Osteoblast (primary cell): Measurements from ENCODE around the gene KRT75. TPM values are rescaled to one million over a fixed set of nuclear protein-coding genes. Genes with fewer than 3 reads are reported as not detected.

ENCODE experiments used
- DNase-seq: peaks from one replicate; pipeline ENCODE4 v3.0.0; 2011; ENCODE audit warnings: low spot score, mixed read lengths; ENCODE audit not compliant: insufficient read length; ENCODE audit errors: missing footprints
- H2AFZ ChIP-seq: 2 replicates; pipeline ENCODE4 v1.6.0; 2011; ENCODE audit warnings: mild to moderate bottlenecking, low read length
- H3K27ac ChIP-seq: 2 replicates; pipeline ENCODE4 v1.5.1; 2011; ENCODE audit warnings: mild to moderate bottlenecking, low read depth, low read length, moderate library complexity
- H3K27me3 ChIP-seq: 2 replicates; pipeline ENCODE4 v1.6.0; 2012; ENCODE audit warnings: mild to moderate bottlenecking, control low read depth, inconsistent platforms, low read length, moderate library complexity; ENCODE audit not compliant: insufficient read depth
- H3K36me3 ChIP-seq: 2 replicates; pipeline ENCODE4 v1.5.1; 2011; ENCODE audit warnings: mild to moderate bottlenecking, low read length, control low read depth, moderate library complexity; ENCODE audit not compliant: insufficient read depth
- H3K4me1 ChIP-seq: 2 replicates; pipeline ENCODE4 v1.5.1; 2011; ENCODE audit warnings: mild to moderate bottlenecking, low read length, control low read depth, moderate library complexity; ENCODE audit not compliant: insufficient read depth
- H3K4me2 ChIP-seq: 2 replicates; pipeline ENCODE4 v1.6.0; 2011; ENCODE audit warnings: mild to moderate bottlenecking, low read length; ENCODE audit not compliant: insufficient read depth
- H3K4me3 ChIP-seq: fragments of 200-600 bp; sonication (generic); 3 replicates; pipeline ENCODE4 v1.5.1; 2012; ENCODE audit warnings: mild to moderate bottlenecking, low read length, inconsistent platforms; ENCODE audit not compliant: insufficient read depth
- H3K79me2 ChIP-seq: 2 replicates; pipeline ENCODE4 v1.6.0; 2012; ENCODE audit warnings: mild to moderate bottlenecking, low read length, control low read depth, inconsistent platforms; ENCODE audit not compliant: insufficient read depth
- H3K9me3 ChIP-seq: 2 replicates; pipeline ENCODE4 v1.5.1; 2011; ENCODE audit warnings: low read depth, low read length, control low read depth
- H4K20me1 ChIP-seq: 2 replicates; pipeline ENCODE4 v1.6.0; 2012; ENCODE audit warnings: mild to moderate bottlenecking, low read length, control low read depth; ENCODE audit not compliant: insufficient read depth
- CTCF ChIP-seq: IDR thresholded peaks from 2 replicates; pipeline ENCODE4 v1.5.1; 2011; ENCODE audit warnings: mild to moderate bottlenecking, low read depth, low read length, moderate library complexity; ENCODE audit errors: extremely low read depth
- total RNA-seq: library from RNA; depleted of rRNA; stranded (reverse); fragments of >200 nt; gene quantifications from 2 replicates; pipeline ENCODE4 v1.2.3, GENCODE V29; 2012

The KRT75 gene
- total RNA-seq, 1 donor = under 0.01 TPM

DNA sequence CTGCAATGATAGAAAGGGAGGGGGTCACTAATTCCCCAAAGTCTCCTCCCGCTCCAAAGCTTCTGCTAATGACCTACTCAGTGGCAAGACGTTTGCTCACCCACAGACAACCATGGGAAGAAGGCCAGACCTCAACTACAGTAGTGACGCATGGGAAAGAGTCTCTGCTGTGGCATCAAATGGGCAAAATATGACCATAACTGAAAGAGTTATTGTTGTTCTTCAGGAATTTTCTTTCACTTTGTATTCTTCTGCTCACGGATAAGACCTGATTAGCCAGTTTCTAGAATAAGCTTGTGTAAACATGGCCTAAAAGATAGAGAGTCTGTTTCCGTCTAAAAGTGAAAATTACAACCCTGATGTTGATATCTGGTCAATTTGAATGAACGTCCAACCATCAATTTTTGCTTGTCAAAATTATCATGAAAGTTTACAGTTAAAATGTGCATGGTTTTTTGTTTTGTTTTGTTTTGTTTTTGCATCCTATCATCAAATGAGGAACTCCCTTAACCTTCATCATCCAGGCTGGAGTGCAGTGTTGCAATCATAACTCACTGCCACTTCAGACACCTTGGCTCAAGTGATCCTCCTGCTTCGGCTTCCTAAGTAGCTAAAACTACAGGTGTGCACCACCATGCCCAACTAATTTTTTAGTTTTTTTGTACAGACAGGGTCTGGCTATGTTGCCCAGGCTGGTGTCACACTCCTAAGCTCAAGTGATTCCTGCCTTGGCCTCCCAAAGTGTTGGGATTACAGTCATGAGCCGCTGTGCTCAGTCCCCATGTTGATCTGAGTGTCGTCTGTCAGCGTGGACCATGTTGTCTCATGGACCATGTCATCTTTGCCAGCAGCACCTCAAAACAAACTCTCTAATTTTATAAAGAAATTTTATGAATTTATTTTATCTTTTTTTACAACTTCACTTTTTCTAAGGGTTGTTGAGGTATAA lies 10.8 kb upstream of the KRT75 start:
- Histone ChIP-seq H4K20me1 (no peaks in the 10 kb centered on the region), H3K4me1 (peaks cover 40% of the 10 kb centered on the region), H3K79me2 (no peaks in the 10 kb centered on the region), H2AFZ (no peak overlapping the region), H3K4me2 (peak overlapping the region; percentile 12), H3K36me3 (no peaks in the 10 kb centered on the region), H3K4me3 (no peak overlapping the region), H3K9me3 (no peaks in the 10 kb centered on the region), H3K27ac (no peak overlapping the region), H3K27me3 (peaks cover 22% of the 10 kb centered on the region)
- no peak for TF ChIP-seq CTCF
- no peak for DNase-seq

DNA sequence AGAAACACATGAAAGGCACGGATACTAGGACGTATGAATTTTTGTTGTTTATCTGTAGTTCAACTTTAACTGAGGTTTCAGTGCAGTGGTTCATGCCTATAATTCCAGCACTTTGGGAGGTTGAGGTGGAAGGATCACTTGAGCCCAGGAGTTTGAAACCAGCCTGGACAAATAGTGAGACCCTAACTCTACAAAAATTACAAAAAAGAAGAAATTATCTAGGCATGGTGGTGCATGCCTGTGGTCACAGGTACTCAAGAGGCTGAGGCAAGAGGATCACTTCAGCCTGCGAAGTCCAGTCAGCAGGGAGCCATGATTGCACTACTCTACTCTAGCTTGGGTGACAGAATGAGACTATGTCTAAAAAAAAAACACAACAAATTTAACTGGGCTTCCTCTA lies 9.8 kb upstream of the KRT75 start:
- H2AFZ ChIP-seq = no peak overlapping the region
- DNase-seq = no peak
- H3K9me3 ChIP-seq = no peaks in the 10 kb centered on the region
- H3K79me2 ChIP-seq = no peaks in the 10 kb centered on the region
- H3K4me3 ChIP-seq = no peak overlapping the region
- H3K4me1 ChIP-seq = peaks cover 40% of the 10 kb centered on the region
- no peaks in the 10 kb centered on the region for H3K36me3 ChIP-seq
- H3K4me2 ChIP-seq = no peak overlapping the region
- H3K27ac ChIP-seq = no peak overlapping the region
- peaks cover 14% of the 10 kb centered on the region for H3K27me3 ChIP-seq
- no peaks in the 10 kb centered on the region for H4K20me1 ChIP-seq
- no peak for TF ChIP-seq CTCF

GRCh38 chr12:52442600-52443061 lies 8.5 kb upstream of the KRT75 start:
- Histone ChIP-seq H3K4me1 (peaks cover 40% of the 10 kb centered on the region), H3K27me3 (peaks cover 5% of the 10 kb centered on the region), H2AFZ (no peak overlapping the region), H3K4me2 (peak overlapping the region; percentile 43), H3K36me3 (no peaks in the 10 kb centered on the region), H3K27ac (peak overlapping the region; percentile 84), H3K79me2 (no peaks in the 10 kb centered on the region), H3K4me3 (no peak overlapping the region), H4K20me1 (no peaks in the 10 kb centered on the region), H3K9me3 (no peaks in the 10 kb centered on the region)
- TF ChIP-seq CTCF = peak; percentile 52
- peak; percentile 94 for DNase-seq

- TF ChIP-seq CTCF = no peak
- Histone ChIP-seq H3K36me3 (no peaks in the 10 kb centered on the region), H3K4me2 (peak overlapping the region; percentile 15), H3K79me2 (no peaks in the 10 kb centered on the region), H3K27ac (peak overlapping the region; percentile 84), H3K9me3 (no peaks in the 10 kb centered on the region), H2AFZ (no peak overlapping the region), H3K4me1 (peaks cover 40% of the 10 kb centered on the region), H3K4me3 (no peak overlapping the region), H3K27me3 (peaks cover 2% of the 10 kb centered on the region), H4K20me1 (no peaks in the 10 kb centered on the region)
- no peak for DNase-seq
These were observed 7.2 kb upstream of the KRT75 start for GRCh38 chr12:52441320-52441911.
